GM12873 (cell line): ENCODE data around the gene DUSP2.

Experiments
- TF ChIP-seq, protein P1 (sequence below): IDR thresholded peaks from 2 replicates; pipeline ENCODE4 v1.5.1; 2012; ENCODE audit warnings: low read depth, mild to moderate bottlenecking, moderate library complexity, low read length, control low read depth; ENCODE audit not compliant: insufficient read depth; ENCODE audit errors: missing control alignments

Gene DUSP2

DNA sequence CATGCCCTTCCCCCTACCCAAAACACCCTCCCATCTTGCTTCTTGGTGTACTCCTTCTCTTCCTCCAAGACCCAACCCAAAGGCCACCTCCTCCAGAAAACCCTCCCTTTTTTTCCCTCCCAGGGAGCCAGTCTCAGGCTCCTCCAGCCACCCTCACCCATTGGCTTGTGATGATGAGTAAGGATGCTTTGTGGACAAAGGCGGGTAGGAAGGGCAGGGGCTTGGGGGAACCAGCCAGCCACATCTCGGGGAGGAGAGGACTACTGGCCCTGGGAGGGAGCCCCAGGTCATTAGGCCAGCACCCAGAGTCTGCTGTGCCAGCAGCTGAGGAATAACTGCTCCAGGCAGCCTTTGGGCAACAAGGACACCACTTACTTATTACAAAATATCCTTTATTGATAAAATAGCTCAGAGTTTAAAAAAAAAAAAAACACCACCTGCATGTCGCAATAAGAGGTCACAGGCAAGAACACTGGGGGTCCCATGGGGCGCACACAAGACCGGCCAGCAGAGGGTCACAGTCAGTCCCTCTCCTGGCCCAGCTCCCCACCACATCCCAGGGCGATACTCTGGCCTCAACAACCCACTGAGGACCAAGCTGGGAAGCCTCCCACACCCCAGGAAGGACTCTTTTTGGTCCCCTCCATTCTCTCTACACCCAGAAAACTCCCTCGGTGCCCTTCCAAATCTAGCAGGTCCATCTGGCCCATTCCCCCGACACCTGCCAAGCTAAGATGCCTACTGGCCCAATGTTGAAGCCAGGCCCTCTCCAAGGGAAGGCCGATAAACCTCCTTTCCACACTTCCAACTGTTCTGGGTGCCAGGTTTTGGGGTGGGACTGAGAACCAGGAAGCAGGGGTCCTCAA lies 32.5 kb downstream of the DUSP2 start:
- TF ChIP-seq, protein P1, sequence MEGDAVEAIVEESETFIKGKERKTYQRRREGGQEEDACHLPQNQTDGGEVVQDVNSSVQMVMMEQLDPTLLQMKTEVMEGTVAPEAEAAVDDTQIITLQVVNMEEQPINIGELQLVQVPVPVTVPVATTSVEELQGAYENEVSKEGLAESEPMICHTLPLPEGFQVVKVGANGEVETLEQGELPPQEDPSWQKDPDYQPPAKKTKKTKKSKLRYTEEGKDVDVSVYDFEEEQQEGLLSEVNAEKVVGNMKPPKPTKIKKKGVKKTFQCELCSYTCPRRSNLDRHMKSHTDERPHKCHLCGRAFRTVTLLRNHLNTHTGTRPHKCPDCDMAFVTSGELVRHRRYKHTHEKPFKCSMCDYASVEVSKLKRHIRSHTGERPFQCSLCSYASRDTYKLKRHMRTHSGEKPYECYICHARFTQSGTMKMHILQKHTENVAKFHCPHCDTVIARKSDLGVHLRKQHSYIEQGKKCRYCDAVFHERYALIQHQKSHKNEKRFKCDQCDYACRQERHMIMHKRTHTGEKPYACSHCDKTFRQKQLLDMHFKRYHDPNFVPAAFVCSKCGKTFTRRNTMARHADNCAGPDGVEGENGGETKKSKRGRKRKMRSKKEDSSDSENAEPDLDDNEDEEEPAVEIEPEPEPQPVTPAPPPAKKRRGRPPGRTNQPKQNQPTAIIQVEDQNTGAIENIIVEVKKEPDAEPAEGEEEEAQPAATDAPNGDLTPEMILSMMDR, result no peak

DNA sequence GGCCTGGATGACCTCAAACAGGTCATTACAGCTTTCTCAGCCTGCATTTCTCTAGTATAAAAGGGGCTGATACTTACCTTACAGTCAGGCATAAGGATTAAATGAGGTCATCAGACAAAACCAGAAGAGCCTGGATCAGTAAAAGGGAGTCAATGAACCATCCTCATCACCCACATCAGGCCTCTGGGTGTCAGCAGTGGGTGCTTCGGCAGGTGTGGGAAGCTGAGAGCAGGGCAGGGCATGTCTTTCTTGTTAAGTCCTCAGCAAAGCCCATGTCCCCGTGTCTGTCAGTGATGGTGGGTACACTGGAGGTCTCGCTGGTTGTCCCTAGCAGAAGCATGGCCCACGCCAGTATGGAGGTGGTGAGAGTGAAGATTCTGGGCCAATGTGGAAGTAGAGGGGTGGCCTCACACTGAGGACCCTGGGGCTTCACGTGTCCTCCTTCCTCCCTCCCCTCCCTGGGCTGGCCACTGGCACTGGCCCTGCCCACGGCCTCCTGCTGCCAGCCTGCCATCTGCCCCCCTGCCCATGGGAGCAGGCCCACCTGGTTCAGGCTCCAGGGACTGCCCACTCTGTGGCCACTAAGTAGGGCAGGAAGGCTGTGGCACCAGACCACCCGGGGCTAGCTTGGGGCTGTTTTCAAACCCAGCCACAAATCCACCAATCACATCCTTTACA lies 33.3 kb downstream of the DUSP2 start:
- TF ChIP-seq, protein P1, result no peak

DNA sequence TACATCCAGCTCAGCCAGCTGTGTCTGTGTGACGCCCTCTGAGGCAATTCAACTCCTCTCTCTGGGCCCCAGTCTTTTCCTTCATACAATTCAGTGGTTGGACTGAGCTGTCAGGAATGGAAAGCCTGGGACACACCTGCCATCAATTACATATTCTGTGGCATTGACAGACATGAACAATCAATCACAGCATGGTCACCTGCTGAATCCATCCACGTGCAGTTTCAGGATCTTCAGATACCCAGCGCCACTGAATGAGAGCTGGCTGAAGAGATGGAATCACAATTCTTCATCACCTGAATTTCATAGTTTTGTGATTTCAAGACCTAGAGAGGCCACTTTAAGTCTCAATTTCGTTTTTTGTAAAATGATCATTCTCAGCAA lies 34.0 kb downstream of the DUSP2 start:
- TF ChIP-seq, protein P1, result no peak

DNA sequence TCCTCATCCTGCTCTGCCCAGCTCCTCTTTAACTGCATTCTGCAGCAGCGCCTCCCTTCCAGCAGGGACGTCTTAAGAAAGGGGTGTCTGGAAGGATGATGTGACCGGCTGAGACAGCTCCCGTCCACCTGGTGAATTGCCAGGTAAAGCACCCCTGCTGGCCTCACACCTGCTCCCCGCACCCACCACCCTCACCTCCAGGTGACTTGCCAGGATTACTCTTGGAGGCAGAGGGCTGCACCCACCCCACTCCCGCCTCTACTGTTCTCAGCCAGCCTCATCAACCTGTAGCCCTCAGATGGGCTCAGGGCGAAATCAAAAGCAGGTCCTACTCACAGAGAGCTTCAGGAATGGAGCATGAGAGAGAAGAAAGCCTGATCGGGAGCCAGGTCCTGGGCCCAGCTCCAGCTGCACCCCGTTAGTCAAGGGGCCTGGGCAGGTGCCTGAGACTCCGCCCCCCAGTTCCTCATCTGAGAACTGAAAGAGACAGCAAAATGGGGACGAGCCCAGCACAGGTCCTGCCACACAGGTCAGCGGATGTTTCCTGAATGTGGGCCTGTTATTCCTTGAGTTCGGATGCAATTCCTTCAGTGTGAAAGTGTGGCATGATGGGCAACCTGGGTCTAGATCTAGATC lies 34.5 kb downstream of the DUSP2 start:
- TF ChIP-seq, protein P1, result no peak

DNA sequence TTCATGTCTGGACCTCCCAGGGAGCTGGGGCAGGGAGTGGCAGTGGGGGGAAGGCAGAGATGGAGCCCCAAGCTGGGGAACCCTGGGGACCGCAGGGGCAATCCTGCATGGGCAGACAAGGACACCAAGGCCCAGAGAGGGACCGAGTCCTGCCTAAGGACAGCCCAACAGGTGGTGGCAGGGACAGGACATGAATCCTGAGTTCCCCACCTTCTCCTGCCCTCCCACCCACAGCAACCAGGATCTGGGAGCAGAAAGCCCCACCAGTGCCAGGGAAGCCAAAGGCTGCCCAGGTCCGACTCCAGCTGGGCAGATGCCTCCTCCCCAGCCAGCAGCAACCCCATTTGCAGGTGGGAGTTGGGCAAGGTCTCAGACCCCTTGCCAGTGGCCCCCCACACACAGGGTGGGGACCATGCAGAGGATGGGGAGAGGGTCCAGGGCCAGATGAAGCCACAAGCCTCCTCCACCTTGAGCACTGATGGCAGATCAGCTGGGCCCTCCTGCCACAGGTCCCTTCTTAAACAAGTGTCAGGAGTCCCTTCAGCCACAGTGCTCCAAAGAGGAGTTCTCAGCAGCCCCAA lies 35.2 kb downstream of the DUSP2 start:
- TF ChIP-seq, protein P1, result no peak

DNA sequence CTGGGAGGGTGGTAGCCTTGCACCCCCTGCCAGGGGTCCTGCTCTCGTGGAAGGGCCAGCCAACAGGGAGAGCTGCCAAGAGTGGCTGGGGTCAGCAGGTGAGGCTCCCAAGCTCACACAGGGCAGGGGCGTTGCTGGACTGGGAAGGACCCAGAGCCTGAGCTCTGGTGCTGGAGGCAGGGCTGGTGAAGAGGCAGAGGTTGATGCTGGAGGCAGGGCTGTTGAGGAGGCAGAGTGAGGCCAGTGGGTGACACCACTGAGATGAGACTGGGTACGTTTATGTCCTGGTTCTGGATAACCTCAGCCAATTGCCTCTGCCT lies 35.9 kb downstream of the DUSP2 start:
- TF ChIP-seq, protein P1, result no peak
